Stomach (tissue), 9 donors: Measurements from ENCODE around the gene KIDINS220. TPM values are rescaled to one million over a fixed set of nuclear protein-coding genes. Genes with fewer than 3 reads are reported as not detected.

Source experiments
- DNase-seq, 2 donors: peaks; one replicate each; pipeline versions ENCODE4 v3.0.0 to v3.0.0-alpha.2; 2013 to 2019
- H3K27ac ChIP-seq, 5 donors: fragments of 200-600 bp in 4 of 5; sonication (generic) in 4 of 5; one replicate each; pipeline ENCODE4 v1.5.1; 2013 to 2019; ENCODE audit warnings: mild to moderate bottlenecking in 1 of 5, moderate library complexity in 1 of 5
- H3K27me3 ChIP-seq, 3 donors: fragments of 200-600 bp; sonication (generic); one replicate each; pipeline ENCODE4 v1.5.1; 2017 to 2019; ENCODE audit warnings: mixed run types in 1 of 3
- H3K36me3 ChIP-seq, 4 donors: fragments of 200-600 bp; sonication (generic); 1 replicate in 3 of 4; 2 replicates in 1 of 4; pipeline ENCODE4 v1.5.1; 2016 to 2019
- H3K4me1 ChIP-seq, 4 donors: fragments of 200-600 bp; sonication (generic); one replicate each; pipeline ENCODE4 v1.5.1; 2016 to 2019
- H3K4me3 ChIP-seq, 4 donors: fragments of 200-600 bp; sonication (generic) in 3 of 4; one replicate each; pipeline ENCODE4 v1.5.1; 2016 to 2019; ENCODE audit warnings: mild to moderate bottlenecking in 1 of 4
- H3K9me3 ChIP-seq, 4 donors: fragments of 200-600 bp; sonication (generic); one replicate each; pipeline ENCODE4 v1.5.1; 2016 to 2019
- CTCF ChIP-seq, 7 experiments: fragments of 450-650 bp in 4 of 7; fragments of 200-600 bp in 3 of 7; sonication (generic) in 3 of 7; IDR thresholded peaks; one replicate each; pipeline ENCODE4 v1.5.1; 2016 to 2019; ENCODE audit warnings: antibody characterized with exemption in 7 of 7, control low read depth in 2 of 7, mild to moderate bottlenecking in 1 of 7
- EP300 ChIP-seq: sonication (generic); formaldehyde crosslinking; IDR thresholded peaks from one replicate; pipeline ENCODE4 v1.6.1; 2017; ENCODE audit warnings: antibody characterized with exemption
- POLR2A ChIP-seq, 4 donors: fragments of 450-650 bp; IDR thresholded peaks; one replicate each; pipeline ENCODE4 v1.6.1; 2016; ENCODE audit warnings: antibody characterized with exemption in 4 of 4, control low read depth in 2 of 4, mild to moderate bottlenecking in 1 of 4, moderate library complexity in 1 of 4
- POLR2AphosphoS5 ChIP-seq, 3 donors: sonication (generic); formaldehyde crosslinking; IDR thresholded peaks; one replicate each; pipeline ENCODE4 v1.6.1; 2016; ENCODE audit warnings: antibody characterized with exemption in 3 of 3
- WGBS, 5 donors: extraction: QIAGEN DNeasy Blood & Tissue Kit in 3 of 5; methylation state at CpG; one replicate each; pipeline versions ENCODE4 v1.1.5 to v1.1.7; 2013 to 2018; 5-methylcytosine and 5-hydroxymethylcytosine counted together
- intact Hi-C: fragments of 100-400 bp; cut with DNase I; formaldehyde crosslinking; loops from one replicate; pipeline ENCODE4 v1.15.1; 2023; ENCODE audit warnings: low total_unique reads
- polyA plus RNA-seq, 3 donors: library from polyadenylated mRNA; stranded (reverse); fragments of 200-250 nt; gene quantifications; one replicate each; pipeline ENCODE4 v1.2.3, GENCODE V29; 2013
- total RNA-seq, 5 donors: library from RNA; depleted of rRNA; stranded (reverse); fragments of >200 nt; gene quantifications; one replicate each; pipeline versions ENCODE4 v1.1.0 to v1.2.3, GENCODE V29; 2014 to 2016
- donor health status: healthy with polysubstance abuse.
- donor health status: Bipolar disorder and iron deficiency.
- donor health status: healthy.

KIDINS220 gene
- total and polyA plus RNA-seq, 8 donors = 3.8 to 160 (median 56.0) TPM

GRCh38 chr2:8743261-8743660 is 94.2 kb downstream of the KIDINS220 start:
- no peak for TF ChIP-seq POLR2AphosphoS5 (IDR thresholded peaks at IDR 0.05)
- TF ChIP-seq CTCF (IDR thresholded peaks at IDR 0.05) = no peak
- TF ChIP-seq EP300 = no peak
- TF ChIP-seq POLR2A (IDR thresholded peaks at IDR 0.05) = no peak
- intact Hi-C loops = no loop called here
- no peaks in the 10 kb centered on the region for H3K9me3 ChIP-seq
- H3K4me3 ChIP-seq = no peak overlapping the region
- DNase-seq = no peak
- no peaks in the 10 kb centered on the region for H3K27me3 ChIP-seq
- H3K4me1 ChIP-seq = peaks cover 0 to 7% (median under 1%) of the 10 kb centered on the region in 4 donors
- H3K27ac ChIP-seq = no peak overlapping the region
- WGBS, 5 donors = 95 to 99% (median 96%) methylated on average over 6 of the region's 6 CpGs
- H3K36me3 ChIP-seq = peaks cover 3 to 60% (median 57%) of the 10 kb centered on the region in 4 donors

GRCh38 chr2:8740136-8740535 is 97.3 kb downstream of the KIDINS220 start:
- Histone ChIP-seq H3K36me3 (peaks cover 11 to 66% (median 57%) of the 10 kb centered on the region in 4 donors), H3K4me3 (no peak overlapping the region), H3K4me1 (peaks cover 0 to 7% (median 0%) of the 10 kb centered on the region in 4 donors), H3K27me3 (no peaks in the 10 kb centered on the region), H3K27ac (no peak overlapping the region), H3K9me3 (no peaks in the 10 kb centered on the region)
- intact Hi-C loops = no loop called here
- no peak for DNase-seq
- WGBS, 5 donors = 69 to 87% (median 77%) methylated on average over 4 of the region's 4 CpGs
- no peak for TF ChIP-seq EP300
- no peak for TF ChIP-seq POLR2A (IDR thresholded peaks at IDR 0.05)
- no peak for TF ChIP-seq CTCF (IDR thresholded peaks at IDR 0.05)
- no peak for TF ChIP-seq POLR2AphosphoS5 (IDR thresholded peaks at IDR 0.05)

- WGBS, 5 donors = 83 to 93% (median 85%) methylated on average over 2 of the region's 2 CpGs
- peaks cover 0 to 12% (median 0%) of the 10 kb centered on the region in 4 donors for H3K4me1 ChIP-seq
- peaks cover 28 to 73% (median 65%) of the 10 kb centered on the region in 4 donors for H3K36me3 ChIP-seq
- H3K4me3 ChIP-seq = no peak overlapping the region
- TF ChIP-seq POLR2A (IDR thresholded peaks at IDR 0.05) (no peak), CTCF (IDR thresholded peaks at IDR 0.05) (no peak), EP300 (no peak), POLR2AphosphoS5 (IDR thresholded peaks at IDR 0.05) (no peak)
- H3K9me3 ChIP-seq = no peaks in the 10 kb centered on the region
- no peak for DNase-seq
- intact Hi-C loops = no loop called here
- no peaks in the 10 kb centered on the region for H3K27me3 ChIP-seq
- H3K27ac ChIP-seq = no peak overlapping the region
Observed at GRCh38 chr2:8737571-8738175, 99.7 kb downstream of the KIDINS220 start.

GRCh38 chr2:8732601-8733000 is 104.8 kb downstream of the KIDINS220 start:
- peaks cover 0 to 5% (median 2%) of the 10 kb centered on the region in 4 donors for H3K4me1 ChIP-seq
- no peak overlapping the region for H3K27ac ChIP-seq
- no peak overlapping the region for H3K4me3 ChIP-seq
- WGBS, 5 donors = 96 to 97% (median 97%) methylated on average over 10 of the region's 10 CpGs
- TF ChIP-seq EP300 (no peak), CTCF (IDR thresholded peaks at IDR 0.05) (no peak), POLR2A (IDR thresholded peaks at IDR 0.05) (no peak), POLR2AphosphoS5 (IDR thresholded peaks at IDR 0.05) (no peak)
- peaks cover 49 to 95% (median 90%) of the 10 kb centered on the region in 4 donors for H3K36me3 ChIP-seq
- intact Hi-C loops = no loop called here
- H3K27me3 ChIP-seq = no peaks in the 10 kb centered on the region
- DNase-seq = no peak
- H3K9me3 ChIP-seq = no peaks in the 10 kb centered on the region
